Right ventricle myocardium inferior (tissue), 1 donor: Measurements from ENCODE around the gene TTLL7. TPM values are rescaled to one million over a fixed set of nuclear protein-coding genes. Genes with fewer than 3 reads are reported as not detected.
"Not testable (repeated sequence)": the region's sequence is repeated elsewhere in the genome, so short reads cannot be mapped to it uniquely, and the experiment has no call there.

ENCODE experiments used
- ATAC-seq: fragments of 200-7000 bp; cut with Tn5 transposase; one replicate; pipeline ENCODE4 v1.9.1; 2020; ENCODE audit warnings: mild to moderate bottlenecking, moderate library complexity
- DNase-seq: peaks from one replicate; pipeline ENCODE4 v3.0.0; 2021; ENCODE audit errors: missing footprints
- intact Hi-C: fragments of 100-400 bp; cut with DNase I; formaldehyde crosslinking; loops from one replicate; pipeline ENCODE4 v1.11.0; 2022
- total RNA-seq: library from RNA; stranded (reverse); fragmentation: NEBNext Ultra II Directional; extraction: Animal tissue kit (Norgen Biotek cat#: 25700); gene quantifications from one replicate; pipeline ENCODE4 v1.2.1, GENCODE V29; 2021
- donor health status: DM: no; HTN: yes; CAD: no; lungs with severe emphysema.

TTLL7 gene
- total RNA-seq, 1 donor from 2014 or later = 3.7 TPM

DNA sequence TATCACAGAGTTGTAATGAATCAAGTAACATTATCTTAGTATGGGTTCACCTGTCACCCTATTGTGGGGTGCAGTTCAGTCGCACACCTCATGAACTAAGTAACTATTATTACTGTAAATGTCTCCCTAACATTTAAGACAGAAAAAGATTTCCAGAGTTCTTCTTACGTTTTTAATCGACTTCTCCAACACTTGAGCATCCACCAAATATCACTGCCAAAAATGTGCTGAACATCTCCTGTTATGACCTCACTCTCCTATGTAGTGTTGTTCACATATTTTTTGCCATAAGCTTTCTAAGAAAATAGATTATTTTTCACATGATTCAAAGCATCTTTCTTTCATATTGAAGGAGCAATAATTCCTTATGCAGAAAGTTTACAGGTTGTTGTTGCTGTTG, 1.3 kb downstream of the TTLL7 start:
- ATAC-seq = no peak
- intact Hi-C loops = no loop called here

DNA sequence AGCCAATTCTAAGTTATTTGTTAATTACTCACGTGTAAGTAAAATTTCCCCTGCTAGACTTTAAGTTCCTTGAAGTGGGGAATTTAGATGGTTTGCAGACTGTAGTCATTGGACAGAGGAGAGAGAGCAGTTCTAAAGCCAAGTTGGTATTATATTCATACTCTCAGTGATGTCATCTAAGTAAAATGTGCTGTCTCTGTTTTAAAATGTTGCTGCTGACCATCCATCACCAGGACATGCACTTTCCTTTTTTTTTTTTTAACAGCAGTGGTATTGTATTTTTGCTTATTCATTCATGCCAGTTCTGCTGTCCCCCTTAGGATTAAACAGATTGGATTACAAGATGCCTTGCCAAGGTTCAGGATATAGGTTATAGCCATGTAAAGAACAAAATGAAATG, 2.3 kb downstream of the TTLL7 start:
- intact Hi-C loops = no loop called here
- ATAC-seq = no peak
- no peak for DNase-seq

More for the DNA sequence above, 1.3 kb downstream of the TTLL7 start:
- DNase-seq = no peak

DNA sequence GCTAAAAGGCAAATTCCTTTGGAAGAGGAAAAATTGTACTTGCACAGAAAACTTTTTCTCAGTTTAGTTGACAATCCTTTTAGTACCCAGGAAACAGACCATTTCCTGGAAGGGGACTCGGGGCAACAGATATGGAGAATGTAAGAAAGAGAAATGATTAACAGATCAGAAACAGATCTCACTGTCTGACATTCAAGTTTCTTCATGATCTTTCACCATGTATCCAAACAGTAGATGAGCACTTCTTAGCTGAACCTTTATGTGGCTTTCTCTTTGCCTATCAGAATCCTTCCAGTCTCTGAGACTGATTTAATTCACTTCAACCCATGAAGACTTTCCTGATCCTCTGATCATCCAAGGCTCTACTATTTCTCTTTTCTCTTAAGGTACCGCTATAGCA, 2.7 kb downstream of the TTLL7 start:
- DNase-seq = no peak
- ATAC-seq = no peak
- intact Hi-C loops = no loop called here

DNA sequence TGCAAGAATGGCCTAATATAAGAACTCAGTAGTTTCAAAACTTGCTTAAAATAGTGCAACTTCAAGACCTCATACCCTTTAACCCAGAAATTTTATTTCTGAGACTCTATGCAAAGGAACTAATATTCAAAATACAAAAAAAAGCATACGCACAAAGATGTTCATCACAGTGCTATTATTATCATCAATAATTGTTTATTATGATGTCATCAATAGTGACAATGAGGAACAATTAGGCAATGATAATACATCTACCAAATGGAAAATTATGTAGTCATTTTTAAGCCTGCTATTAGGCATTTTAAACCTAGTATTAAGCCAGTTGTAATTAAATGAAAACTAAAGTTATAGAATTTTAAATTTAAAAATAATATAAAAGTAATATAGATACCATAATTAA, 3.3 kb downstream of the TTLL7 start:
- intact Hi-C loops = no loop called here
- no peak for DNase-seq
- no peak for ATAC-seq

DNA sequence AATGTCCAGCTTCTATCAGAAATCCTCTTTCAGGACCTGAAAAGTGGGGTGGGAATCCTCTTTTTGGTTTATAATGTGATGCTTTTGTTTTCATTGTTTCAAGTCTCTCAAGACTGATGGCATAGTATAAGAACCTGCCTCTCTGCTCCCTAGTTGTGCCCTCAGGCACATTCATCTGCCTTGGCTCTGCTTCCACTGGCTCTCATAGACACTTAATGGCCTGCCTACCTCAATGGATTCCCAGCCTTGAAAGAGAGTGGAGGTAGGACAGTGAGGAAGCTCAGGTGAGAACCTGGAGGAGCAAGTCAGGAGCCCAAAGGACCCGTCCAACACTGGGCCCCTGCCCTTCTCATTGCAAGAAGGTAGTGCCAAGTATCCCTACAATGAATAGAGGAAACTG, 4.8 kb downstream of the TTLL7 start:
- ATAC-seq = no peak
- intact Hi-C loops = no loop called here

DNA sequence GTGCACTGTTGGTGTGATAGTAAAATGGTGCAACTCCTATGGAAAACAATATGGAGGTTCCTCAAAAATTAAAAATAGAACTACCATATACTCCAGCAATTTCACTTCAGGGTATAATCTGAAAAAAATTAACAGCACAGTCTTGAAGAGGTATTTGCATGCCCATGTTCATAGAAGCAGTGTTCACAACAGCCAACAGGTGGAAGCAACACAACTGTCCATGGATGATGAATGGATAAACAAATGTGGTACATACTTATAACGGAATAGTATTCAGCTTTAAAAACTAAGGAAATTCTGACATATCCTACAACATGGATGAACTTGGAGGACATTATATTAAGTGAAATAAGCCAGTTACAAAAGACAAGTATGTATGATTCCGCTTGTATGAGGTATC, 8.2 kb downstream of the TTLL7 start:
- DNase-seq (no peak), ATAC-seq (no peak)
- intact Hi-C loops = no loop called here

More for the DNA sequence above, 4.8 kb downstream of the TTLL7 start:
- DNase-seq = no peak

DNA sequence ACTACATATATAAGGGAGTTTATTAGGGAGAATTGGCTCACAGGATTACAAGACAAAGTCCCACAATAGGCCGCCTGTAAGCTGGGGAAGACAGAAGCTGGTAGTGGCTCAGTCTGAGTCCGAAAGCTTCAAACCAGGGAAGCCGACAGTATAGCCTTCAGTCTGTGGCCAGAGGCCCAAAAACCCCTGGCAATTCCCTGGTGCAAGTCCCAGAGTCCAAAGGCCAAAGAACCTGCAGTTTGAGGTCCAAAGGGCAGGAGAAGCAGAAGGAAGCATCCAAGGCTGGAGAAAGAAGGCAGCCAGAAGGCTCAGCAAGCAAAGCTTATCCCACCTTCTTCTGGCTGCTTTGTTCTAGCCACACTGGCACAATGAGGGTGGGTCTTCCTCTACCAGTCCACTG, 13.9 kb downstream of the TTLL7 start:
- ATAC-seq (no peak), DNase-seq (no peak)
- intact Hi-C loops = no loop called here

DNA sequence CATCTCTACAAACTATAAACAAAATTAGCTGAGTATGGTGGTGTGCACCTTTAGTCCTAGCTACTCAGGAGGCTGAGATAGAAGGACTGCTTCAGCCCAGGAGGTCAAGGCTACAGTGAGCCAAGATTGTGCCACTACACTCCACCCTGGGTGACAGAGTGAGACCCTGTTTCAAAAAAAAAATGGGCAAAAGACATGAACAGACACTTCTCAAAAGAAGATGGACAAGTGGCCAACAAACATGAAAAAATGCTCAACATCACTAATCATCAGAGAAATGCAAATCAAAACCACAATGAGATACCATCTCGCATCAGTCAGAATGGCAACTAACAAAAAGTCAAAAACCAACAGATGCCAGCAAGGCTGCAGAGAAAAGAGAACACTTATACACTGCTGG, 15.0 kb downstream of the TTLL7 start:
- ATAC-seq, intact Hi-C loops, DNase-seq: not testable (repeated sequence)

DNA sequence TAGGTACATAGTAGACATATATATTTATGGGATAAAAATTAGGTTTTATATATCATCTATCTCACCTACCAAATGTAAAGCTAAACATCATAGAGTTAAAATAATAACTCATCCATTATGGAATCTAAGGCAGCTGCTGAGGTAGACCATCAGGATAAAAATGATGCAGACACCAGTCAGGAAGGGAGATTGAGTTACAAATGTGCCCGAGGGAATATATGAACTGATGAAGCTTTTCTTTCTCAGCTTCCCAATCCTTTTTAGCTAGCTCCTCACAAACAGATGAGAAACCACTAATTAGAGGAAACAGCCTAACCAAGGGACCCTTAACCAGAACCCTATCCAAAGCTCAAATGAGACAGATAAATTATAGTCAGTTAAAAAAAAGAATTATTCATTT, 20.9 kb downstream of the TTLL7 start:
- ATAC-seq = no peak
- intact Hi-C loops = no loop called here
- no peak for DNase-seq

DNA sequence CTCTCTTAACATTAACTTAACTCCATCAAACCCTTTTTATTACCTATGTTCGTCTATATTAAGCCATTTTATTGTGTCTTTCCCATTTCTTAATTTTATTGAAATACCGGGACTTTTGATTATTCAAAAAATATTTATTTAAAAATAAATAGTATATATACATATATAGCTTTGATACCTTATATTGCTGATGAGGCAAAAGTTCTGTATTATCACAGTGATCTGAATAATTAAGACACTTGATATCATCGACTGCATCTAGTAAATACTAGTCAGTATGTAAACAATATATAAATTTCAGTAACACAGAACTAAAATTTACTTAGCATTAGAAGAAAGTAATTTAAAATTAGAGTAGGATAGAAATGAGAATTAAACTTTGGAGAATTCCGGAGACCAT, 22.0 kb downstream of the TTLL7 start:
- no peak for ATAC-seq
- intact Hi-C loops = no loop called here
- no peak for DNase-seq

DNA sequence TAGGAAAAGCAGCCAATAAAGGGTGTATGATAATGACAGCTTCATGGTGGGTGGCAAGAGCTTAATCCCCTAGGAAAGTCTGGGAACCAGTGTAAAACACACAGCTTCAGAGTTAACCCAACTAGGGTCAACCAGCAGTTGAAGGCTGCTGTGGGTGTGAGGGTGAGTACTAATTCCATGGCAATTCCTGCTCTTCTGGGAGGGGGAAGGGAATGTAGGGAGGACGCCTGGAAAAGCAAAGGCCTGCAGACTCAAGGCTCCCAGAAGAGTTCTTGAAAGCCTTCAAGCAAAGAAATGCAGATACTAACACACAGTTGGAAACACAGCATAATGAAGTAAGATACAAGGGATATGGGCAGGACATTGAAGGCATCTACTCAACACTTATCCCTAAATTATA, 28.1 kb downstream of the TTLL7 start:
- intact Hi-C loops = no loop called here
- no peak for DNase-seq
- ATAC-seq = no peak

DNA sequence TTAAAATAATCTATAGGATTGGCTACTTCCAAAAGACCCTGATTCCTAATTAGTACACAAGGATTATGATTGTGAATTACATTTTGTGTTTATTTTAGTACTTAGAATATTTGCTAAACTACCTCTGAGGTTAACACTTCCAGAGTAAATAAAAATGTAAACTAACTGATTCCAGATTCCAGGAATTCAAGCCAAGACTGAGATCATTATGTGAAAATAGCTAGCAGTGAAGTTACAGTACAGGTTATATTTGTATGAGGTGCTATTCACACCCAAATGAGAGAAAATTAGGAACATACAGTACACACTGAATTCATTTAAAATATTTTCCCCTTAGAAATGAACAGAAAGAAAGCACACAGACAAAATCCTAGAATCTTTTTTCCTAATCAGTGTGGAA, 28.8 kb downstream of the TTLL7 start:
- intact Hi-C loops = no loop called here
- ATAC-seq = no peak
- DNase-seq = no peak

DNA sequence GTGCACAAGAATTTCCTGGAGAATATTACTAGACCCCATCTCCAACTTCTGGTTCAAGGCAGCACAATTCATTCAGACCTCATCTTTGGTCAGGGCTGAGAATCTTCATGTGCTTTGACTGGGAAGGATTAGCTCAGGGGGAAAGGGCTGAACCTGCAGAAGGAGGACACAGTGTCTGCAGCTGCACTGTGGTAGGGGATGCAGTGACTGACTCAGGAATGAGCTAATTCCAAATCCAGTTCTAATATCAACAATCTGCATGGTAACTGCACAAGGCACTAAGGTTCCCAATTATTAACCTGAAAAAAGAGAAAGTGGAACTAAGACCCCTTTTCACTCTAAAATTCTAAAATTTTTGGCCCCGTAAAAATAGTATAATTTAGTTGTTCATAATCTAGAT, 31.6 kb downstream of the TTLL7 start:
- intact Hi-C loops = no loop called here
- no peak for ATAC-seq

DNA sequence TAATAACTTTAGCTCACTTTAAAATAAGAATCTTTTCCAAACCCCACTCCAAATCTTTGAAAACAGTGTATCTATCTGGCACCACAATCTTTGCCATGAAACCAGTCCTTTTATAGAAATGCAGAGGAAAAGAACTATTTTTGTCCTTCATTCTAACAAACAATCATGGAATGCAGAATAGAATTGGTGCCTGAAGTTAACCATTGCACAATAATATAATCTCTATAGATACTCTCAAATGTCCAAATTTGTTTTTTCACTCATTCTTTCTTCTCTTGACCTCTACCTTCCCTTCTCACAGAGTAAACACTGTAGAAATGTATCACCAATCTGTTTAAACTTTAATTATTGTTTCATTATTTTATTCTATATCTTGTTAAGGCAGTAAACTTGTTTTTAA, 34.8 kb downstream of the TTLL7 start:
- no peak for DNase-seq
- intact Hi-C loops = no loop called here
- ATAC-seq = no peak

More for the DNA sequence above, 31.6 kb downstream of the TTLL7 start:
- DNase-seq = no peak

DNA sequence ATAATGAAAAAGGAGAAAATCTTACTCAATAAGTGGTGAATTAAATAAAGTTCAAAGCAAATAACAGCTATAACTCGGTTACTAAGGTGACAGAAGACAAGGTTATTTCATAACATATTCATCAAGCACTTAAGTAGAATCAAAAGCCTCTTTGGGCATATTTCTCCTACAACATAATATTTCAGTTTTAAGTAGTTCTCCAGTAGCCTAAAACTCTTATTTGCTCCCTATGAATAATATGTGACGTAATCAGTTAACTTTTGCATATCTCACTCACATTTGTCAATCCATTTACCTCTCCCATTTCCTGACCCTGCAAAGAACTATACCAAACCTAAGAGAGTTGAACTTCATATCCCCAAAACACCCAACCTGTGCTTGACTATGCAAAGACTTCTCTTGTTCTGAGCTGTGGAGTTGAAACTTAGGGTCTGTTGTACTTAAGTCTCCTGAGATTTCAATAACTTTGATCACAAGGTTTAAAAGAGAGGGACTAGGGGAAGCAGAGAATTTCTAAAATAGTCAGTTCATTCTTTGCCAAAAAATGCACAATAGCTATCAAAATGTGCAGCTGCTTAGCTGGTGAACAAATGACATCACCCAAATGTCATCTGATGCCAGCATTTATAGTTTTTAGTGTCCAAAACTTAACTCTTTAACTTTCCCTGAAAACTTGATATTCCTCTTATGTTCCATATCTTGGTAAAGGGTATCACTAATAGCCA, 37.2 kb downstream of the TTLL7 start:
- DNase-seq = no peak
- no peak for ATAC-seq
- intact Hi-C loops = no loop called here

DNA sequence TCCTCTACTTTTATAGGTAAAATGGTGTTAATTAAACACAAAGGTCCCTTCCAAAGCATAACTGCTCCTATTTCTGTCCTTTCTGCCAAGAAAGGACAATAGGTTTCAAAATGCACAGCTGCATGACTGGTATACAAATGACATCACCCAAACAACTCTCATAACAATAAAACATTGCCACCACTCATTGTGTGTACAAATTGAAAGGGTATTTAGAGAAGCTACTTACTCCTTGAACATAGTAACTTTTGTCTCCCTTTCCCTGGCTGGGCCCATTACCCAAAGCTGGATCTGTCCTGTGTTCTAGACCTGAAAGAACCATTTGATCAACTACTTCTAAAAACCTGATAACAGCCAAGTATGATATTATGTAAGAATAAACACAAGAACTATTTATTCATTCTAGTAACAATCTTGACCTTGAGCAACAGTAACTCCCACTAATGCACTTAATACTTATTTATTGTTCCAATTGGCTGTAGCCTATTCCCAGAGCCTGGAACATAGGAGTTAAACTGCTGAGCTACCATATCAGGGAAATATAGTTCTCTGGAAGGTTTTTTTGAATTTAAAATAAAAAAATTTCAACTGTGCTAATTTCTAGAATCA, 38.2 kb downstream of the TTLL7 start:
- DNase-seq = no peak
- ATAC-seq = no peak
- intact Hi-C loops = no loop called here

DNA sequence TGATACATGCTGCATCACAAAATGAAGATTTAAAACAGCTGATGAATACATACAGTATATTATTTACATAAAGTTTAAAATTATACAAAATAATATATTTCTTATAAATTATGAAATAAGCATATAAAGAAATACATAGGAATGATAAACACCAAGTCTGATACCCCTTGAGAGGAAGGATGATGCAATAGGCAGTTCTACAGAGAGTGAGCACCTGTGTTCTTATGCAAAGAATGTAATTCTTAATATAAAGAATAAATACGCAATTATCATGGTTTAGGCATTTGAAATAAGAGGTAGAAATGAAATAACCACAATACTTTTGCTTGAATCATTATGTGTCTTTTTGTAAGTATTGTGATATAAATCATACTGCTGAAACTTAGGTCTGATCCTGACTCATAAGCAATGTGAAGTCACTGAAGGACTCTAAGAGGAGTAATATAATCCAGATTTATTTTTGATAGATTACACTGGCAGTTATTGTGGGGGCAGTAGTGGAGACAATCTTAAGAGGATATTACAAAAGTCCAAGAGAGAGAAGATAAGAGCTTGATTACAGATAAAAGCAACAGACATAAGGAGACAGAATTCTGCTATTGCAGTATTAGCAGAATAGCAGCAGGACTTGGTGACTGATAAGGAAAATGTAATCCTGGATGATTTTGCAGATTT, 39.0 kb downstream of the TTLL7 start:
- no peak for ATAC-seq
- no peak for DNase-seq
- intact Hi-C loops = no loop called here

DNA sequence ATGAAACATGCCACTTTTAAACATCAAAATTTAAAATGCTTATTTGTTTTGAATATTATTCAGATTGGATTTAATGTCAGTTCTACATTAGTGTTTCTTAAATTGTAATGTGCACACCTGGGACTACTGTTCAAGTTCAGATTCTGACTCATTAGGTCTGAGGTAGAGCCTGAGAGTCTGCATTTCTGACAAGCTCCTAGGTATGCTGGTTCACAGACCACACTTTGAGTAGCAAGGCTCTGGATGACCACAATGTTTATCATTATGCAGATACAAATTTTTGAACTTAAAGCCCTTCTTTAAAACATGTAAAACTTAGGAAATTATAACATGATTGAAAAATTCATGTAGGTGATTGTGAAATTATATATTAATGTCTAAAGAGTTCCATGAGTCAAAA, 40.2 kb downstream of the TTLL7 start:
- no peak for DNase-seq
- ATAC-seq = no peak
- intact Hi-C loops = no loop called here

DNA sequence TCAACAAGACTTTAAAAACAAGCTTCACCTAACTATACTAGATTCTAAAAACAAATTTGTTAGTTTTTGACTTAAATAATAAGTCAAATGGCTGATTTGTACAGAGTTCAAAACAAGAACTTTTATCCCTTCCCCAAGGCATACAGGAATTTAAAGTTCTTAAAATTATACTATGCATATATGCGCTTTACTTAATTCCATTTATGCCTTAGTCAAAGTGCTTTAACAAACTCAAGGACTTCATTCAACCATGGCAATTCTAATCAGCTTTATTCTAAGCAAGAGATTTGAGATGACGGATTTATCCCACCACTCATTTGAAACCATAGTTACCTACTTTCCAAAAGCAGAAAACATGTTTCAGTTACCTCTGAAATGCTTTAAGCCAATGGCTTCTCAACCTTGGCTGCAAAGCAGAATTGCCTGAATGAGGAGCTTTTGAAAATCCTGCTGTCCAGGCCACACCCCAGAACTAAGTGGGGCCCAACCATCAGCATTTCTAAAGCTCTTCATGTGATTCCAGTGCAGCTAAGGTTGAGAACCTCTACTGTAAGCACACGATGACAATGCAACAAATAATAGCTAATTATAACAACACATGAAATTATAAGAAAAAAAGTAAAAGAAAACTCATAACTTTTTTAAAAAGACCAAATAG, 44.6 kb downstream of the TTLL7 start:
- intact Hi-C loops = no loop called here
- DNase-seq (no peak), ATAC-seq (no peak)

DNA sequence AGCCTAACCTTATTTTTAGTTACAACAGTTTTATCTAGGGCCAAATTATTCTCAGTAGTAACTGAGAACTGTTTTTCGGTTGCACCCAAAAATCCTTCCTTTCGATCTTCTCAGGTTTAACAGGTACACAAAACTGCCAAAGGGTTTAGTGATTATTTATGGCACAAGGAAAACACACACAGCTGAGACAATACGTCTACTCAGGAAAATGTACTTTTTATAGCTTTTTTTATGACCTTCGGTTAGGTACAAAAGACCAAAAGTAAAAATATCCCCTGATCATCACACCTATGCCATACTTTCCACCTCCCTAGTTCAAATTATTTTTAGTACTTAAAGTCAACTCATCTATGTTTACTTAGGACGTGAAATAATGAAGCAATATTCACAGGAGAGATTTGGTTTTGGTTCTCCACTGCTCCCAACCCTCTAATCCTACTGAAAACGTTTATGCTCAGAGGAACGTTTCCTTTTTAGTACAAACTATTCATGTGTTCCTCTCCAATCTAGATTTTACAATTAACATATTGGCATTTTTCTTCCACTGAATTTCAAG, 48.7 kb downstream of the TTLL7 start:
- ATAC-seq = no peak
- no peak for DNase-seq
- intact Hi-C loops = no loop called here
